AG10803 (cell line): ENCODE results near the gene SMG9.
"Not testable (repeated sequence)": the region's sequence is repeated elsewhere in the genome, so short reads cannot be mapped to it uniquely, and the experiment has no call there.

ENCODE experiments used
- DNase-seq: peaks from one replicate; pipeline ENCODE4 v3.0.0; 2010; ENCODE audit warnings: low read depth
- H3K4me3 ChIP-seq: 2 replicates; pipeline ENCODE4 v1.5.1; 2011; ENCODE audit warnings: mild to moderate bottlenecking, low read length, control low read depth
- CTCF ChIP-seq: conservative IDR thresholded peaks from 2 replicates; pipeline ENCODE4 v1.5.1; 2011; ENCODE audit warnings: mild to moderate bottlenecking, low read length, control low read depth, inconsistent platforms

The SMG9 gene

DNA sequence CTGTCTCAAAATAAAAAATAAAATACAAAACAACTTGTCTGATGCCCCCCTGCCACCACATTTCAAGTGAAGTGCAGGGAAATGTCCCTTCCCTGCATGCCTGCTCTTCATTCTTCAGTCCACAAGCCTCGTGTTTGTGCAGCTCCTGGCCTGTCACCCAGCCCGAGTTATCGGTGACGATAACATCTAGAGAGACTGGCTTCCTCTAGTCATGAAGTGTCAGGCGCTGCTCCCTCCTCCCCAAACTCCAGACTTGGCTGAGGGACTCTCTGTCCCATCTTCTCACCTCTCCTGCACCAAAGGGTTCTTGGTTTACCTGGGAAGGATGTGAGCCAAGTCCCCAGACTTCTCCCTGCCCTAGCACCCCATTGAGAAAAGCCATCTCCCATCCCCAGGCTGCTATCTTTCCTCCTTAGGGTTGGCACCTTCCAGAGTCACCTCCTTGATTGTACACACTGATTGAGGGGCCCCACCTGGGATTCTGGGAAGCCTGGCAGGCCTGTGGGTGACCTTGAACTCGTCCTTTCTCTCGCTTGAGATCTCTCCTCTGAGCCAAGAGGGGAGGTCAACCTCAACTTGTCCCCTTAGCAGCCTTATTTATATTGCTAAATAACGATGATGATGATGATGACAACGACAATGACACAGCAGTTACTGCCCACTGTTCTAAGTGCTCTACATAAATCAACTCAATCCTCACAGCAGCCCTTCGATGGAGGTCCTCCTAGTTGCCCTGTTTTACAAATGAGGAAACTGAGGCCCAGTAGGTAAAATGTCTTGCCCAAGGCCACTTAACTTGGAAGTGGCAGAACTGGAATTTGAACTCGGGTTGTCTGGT lies 71.7 kb downstream of the SMG9 start:
- H3K4me3 ChIP-seq: no peak overlapping the region
- DNase-seq: no peak
- TF ChIP-seq CTCF: no peak

DNA sequence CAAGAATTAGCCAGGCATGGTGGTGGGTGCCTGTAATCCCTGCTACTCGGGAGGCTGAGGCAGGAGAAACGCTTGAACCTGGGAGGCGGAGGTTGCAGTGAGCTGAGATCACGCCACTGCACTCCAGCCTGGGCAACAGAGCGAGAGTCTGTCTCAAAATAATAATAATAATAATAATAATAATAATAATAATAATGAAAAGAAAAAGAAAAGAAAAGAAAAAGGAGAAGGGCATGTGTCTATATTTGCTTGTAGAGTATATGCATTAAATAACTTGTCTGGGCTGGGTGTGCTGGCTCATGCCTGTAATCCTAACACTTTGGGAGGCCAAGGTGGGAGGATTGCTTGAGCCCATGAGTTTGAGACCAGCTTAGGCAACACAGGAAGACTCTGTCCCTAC lies 72.5 kb downstream of the SMG9 start:
- not testable (repeated sequence) for H3K4me3 ChIP-seq, DNase-seq

DNA sequence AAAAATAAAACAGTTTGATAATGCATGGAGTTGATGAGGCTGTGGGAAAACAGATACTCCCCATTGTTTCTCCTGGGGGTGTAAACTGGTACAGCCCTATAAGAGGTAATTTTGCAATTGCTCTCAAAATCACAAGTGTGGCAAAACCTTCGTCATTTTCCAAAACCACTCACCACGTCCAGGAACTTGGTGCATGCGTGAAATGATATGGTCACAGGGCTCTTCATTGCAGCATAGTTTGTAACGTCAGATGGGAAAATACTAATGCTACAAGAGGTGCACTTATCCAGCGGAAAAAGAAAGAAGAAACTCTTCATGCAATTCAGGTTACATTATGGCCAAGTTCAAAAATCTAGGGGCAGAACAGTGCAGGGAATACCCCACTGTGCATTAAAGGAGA lies 72.9 kb downstream of the SMG9 start:
- no peak for DNase-seq
- no peak overlapping the region for H3K4me3 ChIP-seq
- TF ChIP-seq CTCF: no peak

DNA sequence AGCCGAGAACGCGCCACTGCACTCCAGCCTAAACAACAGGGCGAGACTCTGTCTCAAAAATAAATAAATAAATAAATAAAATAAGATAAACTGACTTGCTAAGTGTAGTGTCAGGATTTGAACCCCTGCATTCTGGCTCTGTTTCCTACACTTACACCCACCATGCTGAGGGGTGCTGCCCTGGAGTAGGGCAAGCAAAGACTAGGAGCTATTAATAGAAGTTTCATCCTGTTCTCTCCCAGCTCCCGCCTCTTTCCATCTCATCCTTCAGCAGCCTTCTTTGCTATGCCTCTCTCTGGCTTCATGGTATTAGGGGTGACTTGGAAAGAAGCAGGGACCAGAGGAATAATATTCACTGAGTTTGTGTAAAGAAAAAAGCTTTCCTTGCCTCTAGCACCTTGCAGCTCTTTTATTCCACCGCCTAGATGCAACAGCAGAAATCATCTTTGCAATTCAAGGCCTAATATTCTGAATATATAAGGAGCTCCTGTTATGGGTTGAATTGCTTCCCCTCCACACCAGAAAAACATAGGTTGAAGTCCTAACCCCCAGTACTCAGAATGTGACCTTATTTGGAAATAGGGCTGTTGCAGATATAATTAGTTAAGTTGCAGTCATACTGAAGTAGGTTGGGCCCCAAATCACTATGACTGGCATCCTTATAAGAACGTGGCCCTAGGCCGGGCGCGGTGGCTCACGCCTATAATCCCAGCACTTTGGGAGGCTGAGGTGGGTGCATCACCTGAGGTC lies 76.1 kb downstream of the SMG9 start:
- no peak for DNase-seq
- H3K4me3 ChIP-seq: no peak overlapping the region
- no peak for TF ChIP-seq CTCF
